HepG2 (cell line): ENCODE data around the gene STK10. TPM values are rescaled to one million over a fixed set of nuclear protein-coding genes. Genes with fewer than 3 reads are reported as not detected.

Experiments
- ARID5B ChIP-seq: IDR thresholded peaks from 2 replicates; pipeline ENCODE4 v1.4.0; 2020; ENCODE audit warnings: mild to moderate bottlenecking, missing genetic modification reagents
- GFI1 ChIP-seq: sonication (generic); formaldehyde crosslinking; IDR thresholded peaks from 2 replicates; pipeline ENCODE4 v1.5.0; 2020; ENCODE audit warnings: missing genetic modification reagents, mild to moderate bottlenecking, borderline replicate concordance
- HDAC2 ChIP-seq: sonication (generic); formaldehyde crosslinking; IDR thresholded peaks from 2 replicates; pipeline ENCODE4 v1.4.0; 2020; ENCODE audit warnings: missing genetic modification reagents
- IRF2 ChIP-seq: IDR thresholded peaks from 2 replicates; pipeline ENCODE4 v1.6.1; 2018; ENCODE audit warnings: missing genetic modification reagents, missing compliant biosample characterization
- JDP2 ChIP-seq: sonication (generic); formaldehyde crosslinking; IDR thresholded peaks from 2 replicates; pipeline ENCODE4 v1.8.1; 2022; ENCODE audit warnings: missing genetic modification reagents, borderline replicate concordance
- KDM6A ChIP-seq: IDR thresholded peaks from 2 replicates; pipeline ENCODE4 v1.6.1; 2016; ENCODE audit warnings: low read depth
- NFKB2 ChIP-seq: sonication (generic); formaldehyde crosslinking; IDR thresholded peaks from 2 replicates; pipeline ENCODE4 v1.4.0; 2020; ENCODE audit warnings: missing genetic modification reagents, borderline replicate concordance
- PAXIP1 ChIP-seq: sonication (generic); formaldehyde crosslinking; conservative IDR thresholded peaks from 2 replicates; pipeline ENCODE4 v1.4.0; 2020; ENCODE audit warnings: mild to moderate bottlenecking, missing genetic modification reagents, moderate library complexity
- PPARG ChIP-seq: conservative IDR thresholded peaks from 2 replicates; pipeline ENCODE4 v1.6.1; 2016; ENCODE audit warnings: missing biosample characterization, missing genetic modification reagents
- SAP130 ChIP-seq: IDR thresholded peaks from 2 replicates; pipeline ENCODE4 v1.6.1; 2016; ENCODE audit warnings: low read depth
- SP4 ChIP-seq: sonication (generic); formaldehyde crosslinking; IDR thresholded peaks from 2 replicates; pipeline ENCODE4 v1.8.1; 2023; ENCODE audit warnings: mild to moderate bottlenecking, missing genetic modification reagents
- THAP11 ChIP-seq: IDR thresholded peaks from 2 replicates; pipeline ENCODE4 v1.6.1; 2016; ENCODE audit warnings: missing biosample characterization, missing genetic modification reagents
- U2AF2 ChIP-seq: fragments of 200-400 bp; formaldehyde crosslinking; IDR thresholded peaks from 2 replicates; pipeline ENCODE4 v1.6.1; 2017; ENCODE audit warnings: low read depth, mild to moderate bottlenecking, low read length
- ZFP1 ChIP-seq: IDR thresholded peaks from 2 replicates; pipeline ENCODE4 v1.6.1; 2016
- ZFY ChIP-seq: sonication (generic); formaldehyde crosslinking; IDR thresholded peaks from 2 replicates; pipeline ENCODE4 v1.4.0; 2020; ENCODE audit warnings: missing genetic modification reagents
- ZNF180 ChIP-seq: sonication (generic); formaldehyde crosslinking; IDR thresholded peaks from 2 replicates; pipeline ENCODE4 v1.4.0; 2020; ENCODE audit warnings: low read depth, missing genetic modification reagents, borderline replicate concordance
- ZNF564 ChIP-seq: sonication (generic); formaldehyde crosslinking; IDR thresholded peaks from 2 replicates; pipeline ENCODE4 v1.8.1; 2023; ENCODE audit warnings: mild to moderate bottlenecking, missing genetic modification reagents
- ZNF841 ChIP-seq: sonication (generic); formaldehyde crosslinking; IDR thresholded peaks from 2 replicates; pipeline ENCODE4 v1.8.1; 2023; ENCODE audit warnings: missing genetic modification reagents, borderline replicate concordance
- ZSCAN31 ChIP-seq: sonication (generic); formaldehyde crosslinking; IDR thresholded peaks from 2 replicates; pipeline ENCODE4 v1.5.0; 2020; ENCODE audit warnings: low read depth, mild to moderate bottlenecking, missing genetic modification reagents
- polyA plus RNA-seq, 8 experiments: library from polyadenylated mRNA; depleted of rRNA in 3 of 8; stranded (reverse) in 7 of 8; unstranded in 1 of 8; fragments of >200 nt; fragmentation: Illumina TruSeq in 4 of 8; extraction: Trizol in 4 of 8; gene quantifications; 2 replicates each; pipeline versions ENCODE4 v1.2.1 to v1.2.3, GENCODE V29; 2011 to 2016; ENCODE audit warnings: low read depth in 4 of 8, missing spikeins in 1 of 8, mixed read lengths in 1 of 8; ENCODE audit not compliant: insufficient read depth in 1 of 8
- total RNA-seq, 5 experiments: library from RNA; depleted of rRNA; stranded (reverse); fragments of >200 nt; fragmentation: Illumina TruSeq; extraction: Trizol; gene quantifications; 2 replicates each; pipeline ENCODE4 v1.2.3, GENCODE V29; 2016; ENCODE audit warnings: low read depth in 1 of 5

STK10 gene
- total and polyA plus RNA-seq, 2 of the 13 experiments (the other 11 are each of a cell fraction or from before 2014, with no cell fraction given): 7.0 to 7.2 TPM

GRCh38 chr5:172235132-172235780 is 47.2 kb upstream of the STK10 start (continued):
- peak; percentile 84 for TF ChIP-seq PAXIP1 (CRISPR knock-in tag)
- TF ChIP-seq JDP2 (CRISPR knock-in tag): no peak
- peak; percentile 66; the same call in 1 of the 2 replicates for TF ChIP-seq HDAC2 (CRISPR knock-in tag)
- TF ChIP-seq ZNF180: no peak
- peak; percentile 40; the same call in 1 of the 2 replicates for TF ChIP-seq KDM6A (CRISPR knock-in tag)
- no peak for TF ChIP-seq THAP11
- TF ChIP-seq NFKB2 (CRISPR knock-in tag): no peak
- TF ChIP-seq GFI1 (CRISPR knock-in tag): peak; percentile 31; the same call in 1 of the 2 replicates
- peak; percentile 32 for TF ChIP-seq SAP130
- no peak for TF ChIP-seq ZNF841 (CRISPR knock-in tag)
- TF ChIP-seq PPARG (CRISPR knock-in tag): peak; percentile 40; the same call in 1 of the 2 replicates
- no peak for TF ChIP-seq ZFY (CRISPR knock-in tag)
- peak; percentile 73 for TF ChIP-seq ARID5B (CRISPR knock-in tag)
- TF ChIP-seq IRF2 (CRISPR knock-in tag): peak; percentile 24; the same call in 1 of the 2 replicates
- no peak for TF ChIP-seq ZSCAN31
- TF ChIP-seq U2AF2: no peak
- peak; percentile 49; the same call in 1 of the 2 replicates for TF ChIP-seq ZNF564
- TF ChIP-seq ZFP1 (CRISPR knock-in tag): peak; percentile 84
- TF ChIP-seq SP4 (CRISPR knock-in tag): no peak
